GM13977 (cell line): ENCODE results near the gene ADAMTS15.

Source experiments
- DNase-seq: peaks from one replicate; pipeline ENCODE4 v3.0.0; 2012; ENCODE audit warnings: low spot score
- CTCF ChIP-seq: IDR thresholded peaks from 2 replicates; pipeline ENCODE4 v1.5.1; 2012; ENCODE audit warnings: mild to moderate bottlenecking, control low read depth; ENCODE audit not compliant: insufficient read depth; ENCODE audit errors: extremely low read depth, missing control alignments
- in situ Hi-C: fragments of 300-500 bp; cut with MboI; formaldehyde crosslinking; loops from one replicate; pipeline ENCODE4 v1.12.0; 2022; ENCODE audit warnings: low sequenced_read_pairs, low pct_unique_long_range_greater_than_20kb, mixed read lengths, inconsistent platforms; ENCODE audit not compliant: unreplicated experiment

ADAMTS15 gene

DNA sequence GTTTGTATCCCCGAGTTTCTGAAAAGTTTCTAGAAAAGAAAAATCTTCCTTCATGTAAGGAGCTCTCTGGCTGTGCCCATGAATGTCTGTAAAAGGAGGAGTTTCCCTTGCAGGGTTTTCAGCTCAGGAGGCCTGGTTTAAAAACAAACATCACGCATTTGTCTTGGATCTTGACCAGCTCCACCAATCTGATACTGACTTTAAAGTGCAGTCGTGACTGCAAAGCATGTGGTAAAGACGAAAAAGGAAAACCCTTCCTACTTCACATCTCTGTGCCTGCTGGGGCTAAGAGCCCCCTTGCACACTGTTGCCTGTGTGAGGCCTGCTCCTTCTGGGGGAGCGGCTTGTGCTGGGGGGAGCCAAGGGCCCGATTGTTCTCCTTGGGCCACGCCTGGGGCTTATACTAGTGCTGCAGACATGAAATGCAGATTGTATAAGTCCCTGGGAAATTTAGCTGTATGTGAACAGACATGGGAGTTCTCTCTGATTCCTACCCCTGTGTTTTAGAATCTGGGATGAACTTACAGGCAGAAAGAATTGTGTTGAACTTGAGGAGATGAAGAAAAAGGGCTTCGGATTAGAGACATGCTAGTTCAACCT lies 62.1 kb downstream of the ADAMTS15 start:
- TF ChIP-seq CTCF = no peak
- DNase-seq = no peak
- in situ Hi-C loops = no loop called here

GRCh38 chr11:130511765-130512164 lies 63.3 kb downstream of the ADAMTS15 start:
- in situ Hi-C loops = no loop called here
- no peak for DNase-seq
- no peak for TF ChIP-seq CTCF

- DNase-seq = no peak
- TF ChIP-seq CTCF = no peak
- in situ Hi-C loops = no loop called here
Measured at GRCh38 chr11:130512662-130513061, 64.2 kb downstream of the ADAMTS15 start.

- DNase-seq = no peak
- TF ChIP-seq CTCF = no peak
- in situ Hi-C loops = no loop called here
Measured at GRCh38 chr11:130513132-130513531, 64.7 kb downstream of the ADAMTS15 start.

DNA sequence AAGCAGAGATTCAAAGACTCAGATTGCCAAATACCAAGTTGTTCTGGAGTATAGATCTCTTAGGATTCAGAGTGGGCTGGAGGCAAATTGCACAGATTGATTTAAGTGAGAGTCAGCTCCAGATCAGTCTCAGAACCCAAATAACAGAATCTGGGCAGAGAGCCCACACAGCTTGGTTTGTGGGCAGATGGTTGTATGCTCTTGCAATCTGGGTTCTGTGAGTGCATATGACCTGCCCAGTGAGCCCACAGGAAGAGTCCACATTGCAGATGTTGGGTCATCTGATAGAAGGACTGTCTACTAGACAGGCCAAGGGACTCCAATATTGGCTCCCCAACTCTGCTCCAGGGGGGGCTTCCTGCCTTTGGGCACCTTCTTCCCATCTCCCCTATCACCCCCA lies 65.9 kb downstream of the ADAMTS15 start:
- in situ Hi-C loops = no loop called here
- DNase-seq = no peak
- no peak for TF ChIP-seq CTCF

DNA sequence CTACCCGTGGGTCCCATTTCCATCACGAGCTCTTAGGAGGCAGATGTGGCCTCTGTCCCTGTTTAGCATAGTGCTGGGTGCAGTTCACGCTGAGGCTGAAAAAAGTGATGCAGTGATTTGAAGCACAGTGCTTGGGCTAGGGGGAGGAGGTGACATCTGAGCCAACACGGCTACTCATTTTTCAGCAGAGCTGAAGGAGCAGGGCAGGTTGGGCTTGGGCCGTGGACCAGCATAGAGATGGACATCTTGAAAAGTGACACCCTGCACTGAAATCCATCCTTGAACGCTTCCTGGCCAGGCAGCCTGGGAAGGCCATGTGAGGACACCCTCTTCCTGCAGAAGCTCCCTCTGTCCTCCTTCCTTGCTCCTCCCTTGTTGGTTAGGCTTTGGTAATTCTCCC lies 66.4 kb downstream of the ADAMTS15 start:
- in situ Hi-C loops = no loop called here
- no peak for DNase-seq
- no peak for TF ChIP-seq CTCF
